Fibroblast of lung (primary cell): ENCODE data around the gene CLK4.

Source experiments
- EZH2 ChIP-seq: IDR thresholded peaks from 2 replicates; pipeline ENCODE4 v1.5.1; 2012; ENCODE audit warnings: low read length, control low read depth, mild to moderate bottlenecking; ENCODE audit errors: missing control alignments
- TF ChIP-seq, protein P1 (sequence below), 2 donors: IDR thresholded peaks in 1 of 2; conservative IDR thresholded peaks in 1 of 2; 1 replicate in 1 of 2; 2 replicates in 1 of 2; pipeline ENCODE4 v1.5.1; 2011 to 2012; ENCODE audit warnings: low read length in 2 of 2, control low read depth in 1 of 2, inconsistent platforms in 1 of 2, low read depth in 1 of 2, mild to moderate bottlenecking in 1 of 2

DNA sequence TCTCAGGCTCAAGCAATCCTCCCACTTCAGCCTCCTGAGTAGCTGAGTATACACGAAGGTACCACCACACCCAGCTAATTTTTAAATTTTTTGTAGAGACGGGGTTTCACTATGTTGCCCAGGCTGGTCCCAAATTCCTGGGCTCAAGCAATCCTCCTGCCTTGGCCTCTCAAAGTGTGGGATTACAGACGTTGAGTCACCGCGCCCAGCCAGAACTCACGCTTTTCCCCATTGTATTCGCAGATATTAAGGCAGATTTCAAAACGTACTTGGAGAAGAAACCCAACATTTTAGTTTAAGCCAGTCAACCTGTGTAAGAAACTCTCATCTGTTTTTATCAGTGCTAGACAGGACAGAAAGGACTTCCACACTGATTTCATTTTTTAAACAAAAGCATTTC is 63.2 kb downstream of the CLK4 start:
- TF ChIP-seq, protein P1, sequence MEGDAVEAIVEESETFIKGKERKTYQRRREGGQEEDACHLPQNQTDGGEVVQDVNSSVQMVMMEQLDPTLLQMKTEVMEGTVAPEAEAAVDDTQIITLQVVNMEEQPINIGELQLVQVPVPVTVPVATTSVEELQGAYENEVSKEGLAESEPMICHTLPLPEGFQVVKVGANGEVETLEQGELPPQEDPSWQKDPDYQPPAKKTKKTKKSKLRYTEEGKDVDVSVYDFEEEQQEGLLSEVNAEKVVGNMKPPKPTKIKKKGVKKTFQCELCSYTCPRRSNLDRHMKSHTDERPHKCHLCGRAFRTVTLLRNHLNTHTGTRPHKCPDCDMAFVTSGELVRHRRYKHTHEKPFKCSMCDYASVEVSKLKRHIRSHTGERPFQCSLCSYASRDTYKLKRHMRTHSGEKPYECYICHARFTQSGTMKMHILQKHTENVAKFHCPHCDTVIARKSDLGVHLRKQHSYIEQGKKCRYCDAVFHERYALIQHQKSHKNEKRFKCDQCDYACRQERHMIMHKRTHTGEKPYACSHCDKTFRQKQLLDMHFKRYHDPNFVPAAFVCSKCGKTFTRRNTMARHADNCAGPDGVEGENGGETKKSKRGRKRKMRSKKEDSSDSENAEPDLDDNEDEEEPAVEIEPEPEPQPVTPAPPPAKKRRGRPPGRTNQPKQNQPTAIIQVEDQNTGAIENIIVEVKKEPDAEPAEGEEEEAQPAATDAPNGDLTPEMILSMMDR (conservative IDR thresholded peaks at IDR 0.05 in 1 of 2, IDR thresholded peaks at IDR 0.05 in 1 of 2; ENCODE audit: low read depth in 1 of 2, low read length in 2 of 2), result no peak
- TF ChIP-seq EZH2, result no peak
